Stimulated activated effector memory CD8-positive, alpha-beta T cell treated with anti-CD3 and anti-CD28 coated beads, Interleukin-12 subunit alpha, Interleukin-12 subunit beta, amount 100 ng/mL, for 72 hours (primary cell): Measurements from ENCODE around the gene NGLY1.

Source experiments
- ATAC-seq: fragments of 150-1000 bp; cut with Tn5 transposase; 2 replicates; pipeline ENCODE4 v1.10.0; 2021
- DNase-seq, 2 donors: peaks; one replicate each; pipeline ENCODE4 v3.0.0; 2021 to 2022; ENCODE audit warnings: low spot score in 2 of 2
- H3K27ac Mint-ChIP-seq: one replicate; pipeline ENCODE4 v1.8.0; 2022; ENCODE audit warnings: mild to moderate bottlenecking, mixed read lengths
- H3K36me3 Mint-ChIP-seq: one replicate; pipeline ENCODE4 v1.8.0; 2022; ENCODE audit warnings: mild to moderate bottlenecking, mixed read lengths
- H3K4me1 Mint-ChIP-seq: one replicate; pipeline ENCODE4 v1.8.0; 2022; ENCODE audit warnings: mixed read lengths
- H3K4me3 Mint-ChIP-seq: one replicate; pipeline ENCODE4 v1.8.0; 2022; ENCODE audit warnings: mild to moderate bottlenecking, mixed read lengths
- H3K9me3 Mint-ChIP-seq: one replicate; pipeline ENCODE4 v1.8.0; 2022; ENCODE audit warnings: mixed read lengths

Gene NGLY1

GRCh38 chr3:25749031-25749581 is 34.1 kb downstream of the NGLY1 start:
- H3K4me1 Mint-ChIP-seq = peaks cover 9% of the 10 kb centered on the region
- peaks cover 100% of the 10 kb centered on the region for H3K36me3 Mint-ChIP-seq
- no peak for ATAC-seq

GRCh38 chr3:25748189-25748588 is 35.1 kb downstream of the NGLY1 start:
- Mint-ChIP-seq H3K4me3 (no peak overlapping the region), H3K27ac (no peak overlapping the region), H3K4me1 (peaks cover 14% of the 10 kb centered on the region), H3K9me3 (peaks cover 5% of the 10 kb centered on the region), H3K36me3 (peaks cover 100% of the 10 kb centered on the region)
- DNase-seq = no peak
- ATAC-seq = no peak

More at GRCh38 chr3:25749031-25749581, 34.1 kb downstream of the NGLY1 start:
- Mint-ChIP-seq H3K27ac (no peak overlapping the region), H3K9me3 (peaks cover 5% of the 10 kb centered on the region), H3K4me3 (no peak overlapping the region)
- no peak for DNase-seq

- Mint-ChIP-seq H3K4me3 (no peak overlapping the region), H3K9me3 (peaks cover 5% of the 10 kb centered on the region), H3K4me1 (peaks cover 16% of the 10 kb centered on the region), H3K27ac (peak overlapping the region; percentile 35), H3K36me3 (peaks cover 100% of the 10 kb centered on the region)
- no peak for DNase-seq
- ATAC-seq = no peak
Measured at GRCh38 chr3:25747033-25747432, 36.2 kb downstream of the NGLY1 start.

DNA sequence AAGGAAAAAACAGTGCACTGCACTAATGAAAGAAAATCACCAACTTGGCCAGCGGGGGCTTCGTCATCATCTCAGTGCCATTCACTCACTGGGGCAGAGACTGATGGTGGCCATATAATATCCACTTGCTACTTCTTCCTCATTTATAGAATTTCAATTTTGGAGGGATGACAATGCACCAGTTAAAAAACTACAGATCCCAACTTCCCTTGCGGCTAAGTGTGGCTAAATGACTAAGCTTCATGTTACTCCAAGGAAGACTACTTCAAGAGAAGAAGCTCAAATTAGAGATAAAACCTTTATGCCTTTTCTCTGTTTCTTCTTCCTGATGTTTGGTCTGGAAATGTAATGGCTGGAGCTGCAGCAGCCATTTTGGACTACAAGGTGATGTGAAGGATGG is 38.8 kb downstream of the NGLY1 start:
- peaks cover 100% of the 10 kb centered on the region for H3K36me3 Mint-ChIP-seq
- no peak for ATAC-seq
- peaks cover 5% of the 10 kb centered on the region for H3K9me3 Mint-ChIP-seq
- H3K4me3 Mint-ChIP-seq = no peak overlapping the region
- no peak for DNase-seq
- no peak overlapping the region for H3K27ac Mint-ChIP-seq
- H3K4me1 Mint-ChIP-seq = peaks cover 21% of the 10 kb centered on the region

- Mint-ChIP-seq H3K36me3 (peaks cover 100% of the 10 kb centered on the region), H3K27ac (no peak overlapping the region), H3K4me1 (peaks cover 9% of the 10 kb centered on the region), H3K9me3 (no peaks in the 10 kb centered on the region), H3K4me3 (no peak overlapping the region)
- ATAC-seq (no peak), DNase-seq (no peak)
Measured at GRCh38 chr3:25728101-25728500, 55.1 kb downstream of the NGLY1 start.

DNA sequence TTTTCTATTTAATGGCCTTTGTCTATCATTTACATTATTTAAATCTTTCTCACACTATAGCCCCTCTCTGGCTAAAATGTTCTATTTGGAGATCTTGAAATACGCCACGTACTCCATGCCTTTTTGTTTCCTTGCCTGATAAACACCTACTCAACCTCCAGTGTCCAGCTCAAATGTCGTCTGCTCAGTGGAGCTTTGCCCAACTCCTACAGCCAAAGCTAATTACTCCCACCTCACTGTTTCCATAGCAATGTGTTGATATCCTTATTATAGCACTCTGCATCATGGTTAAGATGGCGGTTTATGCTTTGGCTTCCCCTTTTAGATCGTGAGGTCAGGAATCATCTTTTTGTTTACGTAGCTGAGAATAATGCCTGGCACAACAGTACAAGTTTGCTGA is 55.9 kb downstream of the NGLY1 start:
- no peaks in the 10 kb centered on the region for H3K9me3 Mint-ChIP-seq
- H3K36me3 Mint-ChIP-seq = peaks cover 100% of the 10 kb centered on the region
- H3K27ac Mint-ChIP-seq = no peak overlapping the region
- DNase-seq = no peak
- H3K4me1 Mint-ChIP-seq = peaks cover 9% of the 10 kb centered on the region
- H3K4me3 Mint-ChIP-seq = no peak overlapping the region
- no peak for ATAC-seq

GRCh38 chr3:25725810-25726209 is 57.4 kb downstream of the NGLY1 start:
- H3K9me3 Mint-ChIP-seq = no peaks in the 10 kb centered on the region
- peak; percentile 39 for ATAC-seq
- peaks cover 95% of the 10 kb centered on the region for H3K36me3 Mint-ChIP-seq
- no peak for DNase-seq
- H3K4me1 Mint-ChIP-seq = peaks cover 9% of the 10 kb centered on the region
- peak overlapping the region; percentile 75 for H3K27ac Mint-ChIP-seq
- no peak overlapping the region for H3K4me3 Mint-ChIP-seq

GRCh38 chr3:25724948-25725645 is 58.1 kb downstream of the NGLY1 start:
- peaks cover 88% of the 10 kb centered on the region for H3K36me3 Mint-ChIP-seq
- peaks cover 9% of the 10 kb centered on the region for H3K4me1 Mint-ChIP-seq
- no peaks in the 10 kb centered on the region for H3K9me3 Mint-ChIP-seq
- ATAC-seq (no peak), DNase-seq (no peak)
- peak overlapping the region; percentile 35 for H3K27ac Mint-ChIP-seq
- H3K4me3 Mint-ChIP-seq = no peak overlapping the region

DNA sequence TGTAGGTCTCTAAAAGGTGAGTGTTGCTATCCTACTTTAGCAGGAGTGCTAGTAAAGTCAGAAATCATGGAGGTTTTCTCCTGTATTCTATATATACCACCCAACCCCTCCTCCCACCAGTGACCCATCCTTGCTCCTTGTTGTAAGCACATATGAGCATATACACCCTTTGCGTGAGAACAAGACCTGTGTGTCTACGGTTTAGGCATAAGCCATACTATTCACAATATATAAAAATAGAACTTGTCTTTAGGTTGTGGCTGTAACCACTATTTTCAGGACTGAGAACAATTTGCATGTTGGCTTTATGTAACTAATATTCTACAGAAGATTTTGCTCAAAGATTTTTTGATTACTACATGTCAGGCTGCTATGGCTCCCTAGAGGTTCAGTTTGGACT is 59.4 kb downstream of the NGLY1 start:
- no peak for DNase-seq
- H3K4me3 Mint-ChIP-seq = no peak overlapping the region
- H3K36me3 Mint-ChIP-seq = peaks cover 88% of the 10 kb centered on the region
- H3K9me3 Mint-ChIP-seq = no peaks in the 10 kb centered on the region
- ATAC-seq = no peak
- H3K27ac Mint-ChIP-seq = no peak overlapping the region
- H3K4me1 Mint-ChIP-seq = peaks cover 9% of the 10 kb centered on the region

DNA sequence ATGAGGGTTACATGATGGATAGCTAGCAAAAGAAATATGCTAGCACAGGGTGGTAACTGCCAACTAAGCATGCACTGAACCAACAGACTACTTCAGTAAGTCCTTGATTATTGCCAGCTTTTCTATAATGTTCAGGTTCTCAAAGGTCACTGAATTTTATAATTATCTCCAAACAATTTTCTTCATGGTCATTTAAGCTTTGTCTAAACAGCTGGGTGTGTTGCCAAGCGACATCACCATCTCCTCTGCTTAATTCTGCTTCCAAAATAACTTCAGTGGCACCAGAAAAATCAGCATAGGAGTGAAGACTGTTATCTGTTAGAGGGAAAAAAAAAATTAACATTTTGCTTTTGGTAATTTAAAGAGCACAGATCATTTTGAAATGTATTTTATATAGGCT is 63.9 kb downstream of the NGLY1 start:
- H3K4me1 Mint-ChIP-seq = peaks cover under 1% of the 10 kb centered on the region
- peaks cover 68% of the 10 kb centered on the region for H3K36me3 Mint-ChIP-seq
- H3K4me3 Mint-ChIP-seq = no peak overlapping the region
- no peak for DNase-seq
- no peak overlapping the region for H3K27ac Mint-ChIP-seq
- no peaks in the 10 kb centered on the region for H3K9me3 Mint-ChIP-seq
- ATAC-seq = no peak

DNA sequence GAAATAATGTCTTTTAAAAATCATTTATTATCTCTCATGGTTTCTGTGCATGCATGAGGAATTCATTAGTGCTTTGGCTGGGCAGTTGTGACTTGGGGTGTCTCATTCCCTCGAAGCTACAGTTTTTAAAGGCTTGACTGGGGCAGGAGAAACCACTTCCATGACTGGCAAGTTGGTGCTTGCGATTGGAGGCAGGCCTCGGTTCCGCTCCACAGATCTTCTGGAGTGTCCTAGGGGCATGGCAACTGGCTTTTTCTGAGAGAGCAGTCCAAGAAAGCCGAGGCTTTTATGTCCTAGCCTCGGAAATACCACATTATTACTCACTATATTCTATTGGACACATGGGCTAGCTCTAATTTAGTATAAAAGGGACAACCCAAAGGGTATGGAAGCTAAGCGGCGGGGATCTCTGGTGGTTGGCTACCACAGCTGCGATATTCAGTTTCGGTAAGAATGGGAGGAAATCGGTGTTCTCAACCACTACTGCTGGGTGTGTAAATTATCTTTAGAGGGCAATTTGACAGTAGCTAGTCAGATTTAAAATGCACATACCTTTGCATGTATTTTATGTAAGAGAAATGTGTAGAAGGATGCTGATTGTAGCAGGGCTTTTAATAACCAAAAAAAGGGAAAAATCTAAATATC is 69.8 kb downstream of the NGLY1 start:
- H3K36me3 Mint-ChIP-seq = peaks cover 22% of the 10 kb centered on the region
- ATAC-seq (no peak), DNase-seq (no peak)
- no peaks in the 10 kb centered on the region for H3K9me3 Mint-ChIP-seq
- no peak overlapping the region for H3K27ac Mint-ChIP-seq
- H3K4me3 Mint-ChIP-seq = no peak overlapping the region
- H3K4me1 Mint-ChIP-seq = no peaks in the 10 kb centered on the region

GRCh38 chr3:25711090-25711489 is 72.2 kb downstream of the NGLY1 start:
- Mint-ChIP-seq H3K36me3 (peaks cover under 1% of the 10 kb centered on the region), H3K27ac (no peak overlapping the region), H3K4me3 (no peak overlapping the region), H3K9me3 (no peaks in the 10 kb centered on the region), H3K4me1 (no peaks in the 10 kb centered on the region)
- ATAC-seq (no peak), DNase-seq (no peak)

DNA sequence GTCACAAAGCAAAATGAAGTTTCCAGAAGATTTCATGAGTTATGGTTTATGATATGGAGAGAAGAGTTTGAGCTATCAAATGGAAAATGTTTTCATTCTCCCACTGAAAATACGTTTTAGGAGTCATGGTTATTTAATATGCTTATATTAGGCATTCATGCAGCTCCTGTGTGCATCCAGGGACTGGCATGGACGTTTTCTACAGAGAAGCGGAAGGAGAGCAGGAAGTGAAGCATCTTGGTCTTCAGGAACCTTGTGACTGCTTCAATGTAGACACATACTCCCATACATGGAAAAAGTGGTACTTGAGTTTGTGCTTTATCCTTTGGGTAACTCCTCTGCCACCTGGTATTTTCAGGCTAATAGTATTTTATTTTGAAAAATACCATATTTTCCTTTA is 75.2 kb downstream of the NGLY1 start:
- Mint-ChIP-seq H3K4me1 (no peaks in the 10 kb centered on the region), H3K4me3 (no peak overlapping the region), H3K36me3 (no peaks in the 10 kb centered on the region), H3K9me3 (no peaks in the 10 kb centered on the region), H3K27ac (no peak overlapping the region)
- DNase-seq = no peak
- no peak for ATAC-seq

DNA sequence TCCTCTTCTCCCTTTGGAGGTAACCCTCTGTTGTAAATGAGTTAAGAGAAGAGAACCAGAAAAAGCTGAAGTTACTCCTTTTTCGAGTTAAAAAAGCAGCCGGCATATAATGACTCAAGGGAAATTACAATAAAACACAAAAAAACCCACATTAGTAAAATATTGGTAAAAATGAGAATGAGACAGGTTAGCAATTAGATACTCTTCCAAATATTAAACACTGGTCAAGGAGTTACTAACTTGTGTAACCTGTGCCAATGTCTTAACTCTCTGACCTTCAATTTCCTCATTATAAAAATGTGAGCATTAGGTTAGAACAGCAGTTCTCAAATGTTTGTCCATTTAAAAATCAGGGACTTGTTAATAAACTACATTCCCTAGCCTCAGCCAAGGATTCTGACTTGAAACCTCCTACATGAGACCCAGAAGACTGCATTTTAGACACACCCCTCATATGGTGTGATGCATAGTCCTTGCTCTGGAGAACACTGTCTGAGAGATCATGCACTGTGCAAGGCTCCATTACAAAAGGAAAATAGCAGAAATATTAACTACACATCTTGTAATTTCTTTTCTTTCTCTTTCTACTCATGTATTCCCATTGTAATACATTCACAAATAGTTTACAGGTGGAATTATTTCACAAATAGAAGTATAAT is 75.8 kb downstream of the NGLY1 start:
- Mint-ChIP-seq H3K4me3 (no peak overlapping the region), H3K9me3 (no peaks in the 10 kb centered on the region), H3K4me1 (no peaks in the 10 kb centered on the region), H3K36me3 (no peaks in the 10 kb centered on the region), H3K27ac (no peak overlapping the region)
- no peak for DNase-seq
- no peak for ATAC-seq

DNA sequence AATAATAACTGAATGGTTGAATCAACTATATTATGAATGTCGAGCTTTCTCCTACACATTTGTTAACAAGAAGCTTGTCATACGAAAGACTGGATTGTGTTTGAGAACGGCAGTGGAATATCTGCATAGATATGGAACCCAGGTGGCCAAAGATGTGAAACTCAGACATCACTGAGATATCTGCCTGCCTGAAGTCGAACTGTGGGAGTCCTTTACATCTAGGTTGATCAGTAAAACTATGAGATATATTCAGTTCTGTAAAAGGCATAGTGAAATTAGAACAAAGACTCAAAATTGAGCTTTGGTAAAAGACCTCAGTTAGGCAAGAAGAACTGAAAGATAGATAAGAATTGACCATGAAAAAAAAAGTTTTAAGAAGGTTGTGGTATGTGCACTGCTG is 77.0 kb downstream of the NGLY1 start:
- Mint-ChIP-seq H3K4me3 (no peak overlapping the region), H3K4me1 (no peaks in the 10 kb centered on the region), H3K9me3 (no peaks in the 10 kb centered on the region), H3K27ac (no peak overlapping the region), H3K36me3 (no peaks in the 10 kb centered on the region)
- ATAC-seq = no peak
- DNase-seq = no peak

DNA sequence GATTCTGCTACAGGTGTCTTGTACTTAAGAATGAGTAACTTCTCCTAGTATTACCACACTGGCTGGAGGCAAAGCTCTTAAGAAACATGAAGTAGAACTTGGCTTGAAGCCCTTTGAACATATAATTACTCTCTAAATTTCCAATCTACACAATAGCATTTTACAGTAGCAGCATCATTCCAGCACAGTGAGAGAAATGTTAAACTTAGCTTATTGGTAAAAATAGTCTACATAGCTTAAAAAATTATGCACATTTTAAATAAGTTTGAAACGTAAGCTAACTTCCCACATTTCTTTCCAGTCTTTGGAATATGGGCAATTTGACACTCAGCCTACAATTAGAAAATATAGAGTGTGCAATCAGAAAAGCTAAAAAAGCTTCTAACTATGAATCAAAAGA is 85.7 kb downstream of the NGLY1 start:
- H3K4me1 Mint-ChIP-seq = no peaks in the 10 kb centered on the region
- no peaks in the 10 kb centered on the region for H3K9me3 Mint-ChIP-seq
- no peak overlapping the region for H3K4me3 Mint-ChIP-seq
- no peak overlapping the region for H3K27ac Mint-ChIP-seq
- ATAC-seq = no peak
- no peaks in the 10 kb centered on the region for H3K36me3 Mint-ChIP-seq
- no peak for DNase-seq
